OCI-LY7 (cell line): ENCODE results near the gene JAKMIP2.

ENCODE experiments used
- CTCF ChIP-seq: fragments of 200-600 bp; sonication (generic); conservative IDR thresholded peaks from 2 replicates; pipeline ENCODE4 v1.5.1; 2014; ENCODE audit warnings: mild to moderate bottlenecking, antibody characterized with exemption, low read length, moderate library complexity, mixed read lengths
- EZH2phosphoT487 ChIP-seq: fragments of 200-600 bp; sonication (generic); IDR thresholded peaks from 2 replicates; pipeline ENCODE4 v1.6.1; 2018; ENCODE audit warnings: low read depth, borderline replicate concordance, mild to moderate bottlenecking, mixed run types, antibody characterized with exemption, low read length, moderate library complexity, mixed read lengths

GRCh38 chr5:147639321-147639720, 143.2 kb downstream of the JAKMIP2 start:
- TF ChIP-seq CTCF (no peak), EZH2phosphoT487 (no peak)
